Measurements from ENCODE around the gene FOXA1.

FOXA1 gene

GRCh38 chr14:37601865-37602264 is 6.8 kb upstream of the FOXA1 start:
- DNase-seq = no peak

GRCh38 chr14:37600880-37601741 is 6.1 kb upstream of the FOXA1 start:
- no peak for DNase-seq

GRCh38 chr14:37599507-37600368 is 4.7 kb upstream of the FOXA1 start:
- DNase-seq = no peak

GRCh38 chr14:37598747-37599506 is 3.9 kb upstream of the FOXA1 start:
- DNase-seq = no peak

- no peak for DNase-seq
Measured at GRCh38 chr14:37597914-37598746, 3.1 kb upstream of the FOXA1 start.

- DNase-seq = no peak
Measured at GRCh38 chr14:37597538-37597913, 2.5 kb upstream of the FOXA1 start.

- DNase-seq = no peak
Measured at GRCh38 chr14:37596790-37597472, 1.9 kb upstream of the FOXA1 start.

GRCh38 chr14:37595809-37596621 is 966 bp upstream of the FOXA1 start:
- DNase-seq = no peak

- DNase-seq = no peak
Measured at GRCh38 chr14:37594238-37594970, 645 bp downstream of the FOXA1 start.

- DNase-seq = no peak
Measured at GRCh38 chr14:37593511-37594237, 1.4 kb downstream of the FOXA1 start.

GRCh38 chr14:37592482-37593408 is 2.3 kb downstream of the FOXA1 start:
- no peak for DNase-seq

- DNase-seq = no peak
Measured at GRCh38 chr14:37591941-37592481, 3.0 kb downstream of the FOXA1 start.

GRCh38 chr14:37591311-37591940 is 3.6 kb downstream of the FOXA1 start:
- no peak for DNase-seq

GRCh38 chr14:37590428-37591139 is 4.5 kb downstream of the FOXA1 start:
- no peak for DNase-seq

- DNase-seq = no peak
Measured at GRCh38 chr14:37589715-37590427, 5.2 kb downstream of the FOXA1 start.

All from activated naive CD4-positive, alpha-beta T cell (primary cell).